ENCODE measurements around the gene ADGRG3.

ADGRG3 gene

GRCh38 chr16:57695680-57696069, 27.6 kb downstream of the ADGRG3 start:
- Histone ChIP-seq H3K9me3 (ENCODE audit: insufficient read depth, low read length) (no peaks in the 10 kb centered on the region), H2AFZ (ENCODE audit: low read depth, low read length) (no peak overlapping the region), H3K4me2 (ENCODE audit: low read length) (no peak overlapping the region), H3K27me3 (ENCODE audit: low read depth, low read length) (no peaks in the 10 kb centered on the region), H3K36me3 (replicated peaks; ENCODE audit: low read depth, low read length) (no peaks in the 10 kb centered on the region), H3K27ac (ENCODE audit: low read length) (no peak overlapping the region), H3K79me2 (ENCODE audit: low read length) (no peaks in the 10 kb centered on the region), H3K4me1 (ENCODE audit: low read length) (0 out of 2 replicates have a peak, but pooled peaks cover 3% of the 10 kb centered on the region), H3K4me3 (ENCODE audit: low read length) (no peak overlapping the region), H3K9ac (ENCODE audit: low read length) (no peak overlapping the region), H4K20me1 (ENCODE audit: insufficient read depth, low read length) (no peaks in the 10 kb centered on the region)
- TF ChIP-seq CTCF (IDR thresholded peaks at IDR 0.05; ENCODE audit: low read depth, low read length), result no peak
- TF ChIP-seq EZH2phosphoT487 (IDR thresholded peaks at IDR 0.05; ENCODE audit: low read depth), result no peak

GRCh38 chr16:57696240-57696639, 28.1 kb downstream of the ADGRG3 start:
- H2AFZ ChIP-seq (ENCODE audit: low read depth, low read length), result no peak overlapping the region
- no peak for TF ChIP-seq EZH2phosphoT487 (IDR thresholded peaks at IDR 0.05; ENCODE audit: low read depth)
- TF ChIP-seq CTCF (IDR thresholded peaks at IDR 0.05; ENCODE audit: low read depth, low read length), result no peak

DNA sequence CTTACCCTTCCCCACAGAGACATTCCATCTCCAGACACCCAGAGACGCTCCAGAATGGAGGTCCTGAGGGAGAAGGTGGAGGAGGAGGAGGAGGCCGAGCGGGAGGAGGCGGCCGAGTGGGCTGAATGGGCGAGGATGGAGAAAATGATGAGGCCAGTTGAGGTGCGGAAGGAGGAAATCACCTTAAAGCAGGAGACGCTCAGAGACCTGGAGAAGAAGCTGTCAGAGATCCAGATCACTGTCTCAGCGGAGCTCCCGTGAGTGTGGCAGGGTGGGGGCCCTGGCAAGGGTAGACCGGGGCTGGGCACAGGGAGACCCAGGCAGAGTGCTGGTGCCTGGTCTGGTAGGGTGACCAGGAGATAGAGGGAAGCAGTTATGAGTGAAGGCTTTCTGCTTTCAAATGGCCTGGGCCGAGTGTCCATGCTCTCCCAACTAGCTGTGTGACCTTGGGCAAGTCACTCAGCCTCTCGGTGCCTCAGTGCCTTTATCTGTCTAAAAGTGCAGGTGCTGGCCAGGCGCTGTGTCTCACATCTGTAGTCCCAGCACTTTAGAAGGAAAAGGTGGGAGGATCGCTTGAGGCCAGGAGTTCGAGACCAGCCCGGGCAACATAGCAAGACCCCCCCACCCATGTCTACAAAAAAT, 29.9 kb downstream of the ADGRG3 start:
- Histone ChIP-seq H3K27me3 (ENCODE audit: low read depth, low read length) (no peaks in the 10 kb centered on the region), H3K4me2 (ENCODE audit: low read length) (no peak overlapping the region), H3K9me3 (ENCODE audit: insufficient read depth, low read length) (no peaks in the 10 kb centered on the region), H3K4me3 (ENCODE audit: low read length) (no peak overlapping the region), H3K27ac (ENCODE audit: low read length) (no peak overlapping the region), H3K9ac (ENCODE audit: low read length) (no peak overlapping the region), H3K4me1 (ENCODE audit: low read length) (0 out of 2 replicates have a peak, but pooled peaks cover 3% of the 10 kb centered on the region), H4K20me1 (ENCODE audit: insufficient read depth, low read length) (no peaks in the 10 kb centered on the region), H2AFZ (ENCODE audit: low read depth, low read length) (no peak overlapping the region), H3K79me2 (ENCODE audit: low read length) (no peaks in the 10 kb centered on the region), H3K36me3 (replicated peaks; ENCODE audit: low read depth, low read length) (no peaks in the 10 kb centered on the region)
- TF ChIP-seq CTCF (IDR thresholded peaks at IDR 0.05; ENCODE audit: low read depth, low read length) (no peak), EZH2phosphoT487 (IDR thresholded peaks at IDR 0.05; ENCODE audit: low read depth) (no peak)

More at GRCh38 chr16:57696240-57696639, 28.1 kb downstream of the ADGRG3 start:
- no peaks in the 10 kb centered on the region for H3K79me2 ChIP-seq (ENCODE audit: low read length)
- no peaks in the 10 kb centered on the region for H3K9me3 ChIP-seq (ENCODE audit: insufficient read depth, low read length)
- H3K4me2 ChIP-seq (ENCODE audit: low read length), result no peak overlapping the region
- no peak overlapping the region for H3K4me3 ChIP-seq (ENCODE audit: low read length)
- no peaks in the 10 kb centered on the region for H3K36me3 ChIP-seq (replicated peaks; ENCODE audit: low read depth, low read length)
- no peaks in the 10 kb centered on the region for H3K27me3 ChIP-seq (ENCODE audit: low read depth, low read length)
- no peaks in the 10 kb centered on the region for H4K20me1 ChIP-seq (ENCODE audit: insufficient read depth, low read length)
- H3K9ac ChIP-seq (ENCODE audit: low read length), result no peak overlapping the region
- H3K4me1 ChIP-seq (ENCODE audit: low read length), result 0 out of 2 replicates have a peak, but pooled peaks cover 3% of the 10 kb centered on the region
- no peak overlapping the region for H3K27ac ChIP-seq (ENCODE audit: low read length)

DNA sequence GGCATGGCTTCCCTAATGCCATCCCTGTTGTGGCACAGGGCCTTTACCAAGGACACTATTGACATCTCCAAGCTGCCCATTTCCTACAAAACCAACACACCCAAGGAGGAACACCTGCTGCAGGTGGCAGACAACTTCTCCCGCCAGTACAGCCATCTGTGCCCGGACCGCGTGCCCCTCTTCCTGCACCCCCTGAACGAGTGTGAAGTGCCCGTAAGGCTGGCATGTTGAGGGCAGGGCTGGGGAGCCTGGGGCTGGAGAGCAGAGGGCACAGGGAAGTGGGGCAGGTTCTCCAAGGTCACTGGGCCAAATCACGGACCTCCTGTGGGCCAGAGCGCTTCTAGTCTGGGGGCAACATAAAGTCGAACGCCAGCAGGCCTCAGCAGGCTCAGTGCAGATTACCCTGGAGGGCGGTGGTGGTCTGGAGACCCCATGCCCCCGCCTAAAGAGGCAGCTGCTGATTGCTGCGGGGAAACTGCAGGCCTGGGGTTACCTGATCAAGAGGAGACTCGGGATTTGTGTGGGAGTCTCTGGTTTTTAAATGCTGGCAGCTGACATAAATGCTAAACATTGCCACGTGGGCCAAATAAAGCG, 30.8 kb downstream of the ADGRG3 start:
- no peak overlapping the region for H3K9ac ChIP-seq (ENCODE audit: low read length)
- 0 out of 2 replicates have a peak, but pooled peaks cover 3% of the 10 kb centered on the region for H3K4me1 ChIP-seq (ENCODE audit: low read length)
- no peak overlapping the region for H3K4me2 ChIP-seq (ENCODE audit: low read length)
- H3K36me3 ChIP-seq (replicated peaks; ENCODE audit: low read depth, low read length), result no peaks in the 10 kb centered on the region
- TF ChIP-seq EZH2phosphoT487 (IDR thresholded peaks at IDR 0.05; ENCODE audit: low read depth) (no peak), CTCF (IDR thresholded peaks at IDR 0.05; ENCODE audit: low read depth, low read length) (no peak)
- no peaks in the 10 kb centered on the region for H4K20me1 ChIP-seq (ENCODE audit: insufficient read depth, low read length)
- no peak overlapping the region for H3K4me3 ChIP-seq (ENCODE audit: low read length)
- no peak overlapping the region for H2AFZ ChIP-seq (ENCODE audit: low read depth, low read length)
- no peaks in the 10 kb centered on the region for H3K9me3 ChIP-seq (ENCODE audit: insufficient read depth, low read length)
- H3K27me3 ChIP-seq (ENCODE audit: low read depth, low read length), result no peaks in the 10 kb centered on the region
- no peaks in the 10 kb centered on the region for H3K79me2 ChIP-seq (ENCODE audit: low read length)
- H3K27ac ChIP-seq (ENCODE audit: low read length), result no peak overlapping the region
